Myocyte (in vitro differentiated cells): Measurements from ENCODE around the gene IRF2. TPM values are rescaled to one million over a fixed set of nuclear protein-coding genes. Genes with fewer than 3 reads are reported as not detected.

Experiments
- DNase-seq: peaks from one replicate; pipeline ENCODE4 v3.0.0-alpha.2; 2012; ENCODE audit warnings: low read depth
- total RNA-seq: library from RNA; depleted of rRNA; stranded (reverse); fragments of >200 nt; gene quantifications from 2 replicates; pipeline ENCODE4 v1.2.3, GENCODE V29; 2014

The IRF2 gene
- total RNA-seq, 1 donor from 2014 or later, result 19.1 TPM

GRCh38 chr4:184433258-184433892 lies 41.0 kb downstream of the IRF2 start:
- DNase-seq, result no peak

- no peak for DNase-seq
Observed at GRCh38 chr4:184432127-184432922, 42.0 kb downstream of the IRF2 start.

- no peak for DNase-seq
Observed at GRCh38 chr4:184430163-184430562, 44.2 kb downstream of the IRF2 start.

GRCh38 chr4:184428787-184429186 lies 45.6 kb downstream of the IRF2 start:
- DNase-seq, result no peak

GRCh38 chr4:184427687-184428086 lies 46.7 kb downstream of the IRF2 start:
- DNase-seq, result no peak

GRCh38 chr4:184427093-184427492 lies 47.3 kb downstream of the IRF2 start:
- DNase-seq, result no peak

- no peak for DNase-seq
Observed at GRCh38 chr4:184424993-184425758, 49.2 kb downstream of the IRF2 start.

GRCh38 chr4:184424279-184424678 lies 50.1 kb downstream of the IRF2 start:
- no peak for DNase-seq

GRCh38 chr4:184423003-184423686 lies 51.2 kb downstream of the IRF2 start:
- no peak for DNase-seq

- DNase-seq, result no peak
Observed at GRCh38 chr4:184422378-184422777, 52.0 kb downstream of the IRF2 start.

GRCh38 chr4:184421533-184422155 lies 52.7 kb downstream of the IRF2 start:
- DNase-seq, result no peak

GRCh38 chr4:184420881-184421416 lies 53.4 kb downstream of the IRF2 start:
- no peak for DNase-seq

GRCh38 chr4:184420402-184420801 lies 53.9 kb downstream of the IRF2 start:
- no peak for DNase-seq

GRCh38 chr4:184419976-184420375 lies 54.4 kb downstream of the IRF2 start:
- DNase-seq, result no peak

- peak; percentile 49 for DNase-seq
Observed at GRCh38 chr4:184417802-184418511, 56.4 kb downstream of the IRF2 start.

- DNase-seq, result no peak
Observed at GRCh38 chr4:184416913-184417734, 57.2 kb downstream of the IRF2 start.

- no peak for DNase-seq
Observed at GRCh38 chr4:184415071-184415470, 59.3 kb downstream of the IRF2 start.

- DNase-seq, result no peak
Observed at GRCh38 chr4:184413261-184414046, 60.9 kb downstream of the IRF2 start.
